ENCODE measurements around the gene HLA-DQA2.
"Not testable (repeated sequence)": the region's sequence is repeated elsewhere in the genome, so short reads cannot be mapped to it uniquely, and the experiment has no call there.

Gene HLA-DQA2

GRCh38 chr6:32741031-32741960 is at the start of gene HLA-DQA2:
Gene HLA-DQA2, plus strand, starts transcription at chr6:32741391. Its CDS starts 53 bp downstream, at chr6:32741444.
- no peak for DNase-seq

- peak; percentile 68 for DNase-seq
Measured at GRCh38 chr6:32692019-32692418, 49.2 kb upstream of the HLA-DQA2 start.

- DNase-seq, result no peak
Measured at GRCh38 chr6:32697031-32697430, 44.2 kb upstream of the HLA-DQA2 start.

GRCh38 chr6:32700391-32701040 is 40.7 kb upstream of the HLA-DQA2 start:
- DNase-seq, result peak; percentile 73

GRCh38 chr6:32703347-32703746 is 37.8 kb upstream of the HLA-DQA2 start:
- no peak for DNase-seq

- not testable (repeated sequence) for DNase-seq
Measured at GRCh38 chr6:32705164-32705563, 36.0 kb upstream of the HLA-DQA2 start.

GRCh38 chr6:32709625-32710024 is 31.6 kb upstream of the HLA-DQA2 start:
- DNase-seq, result no peak

GRCh38 chr6:32713241-32713640 is 27.9 kb upstream of the HLA-DQA2 start:
- no peak for DNase-seq

GRCh38 chr6:32716396-32716795 is 24.8 kb upstream of the HLA-DQA2 start:
- no peak for DNase-seq

- DNase-seq, result no peak
Measured at GRCh38 chr6:32718879-32719278, 22.3 kb upstream of the HLA-DQA2 start.

- no peak for DNase-seq
Measured at GRCh38 chr6:32738126-32738525, 3.1 kb upstream of the HLA-DQA2 start.

- no peak for DNase-seq
Measured at GRCh38 chr6:32742374-32742773, 1.2 kb downstream of the HLA-DQA2 start.

GRCh38 chr6:32744776-32745175 is 3.6 kb downstream of the HLA-DQA2 start:
- DNase-seq, result no peak

- not testable (repeated sequence) for DNase-seq
Measured at GRCh38 chr6:32745649-32746048, 4.5 kb downstream of the HLA-DQA2 start.

GRCh38 chr6:32752580-32752979 is 11.4 kb downstream of the HLA-DQA2 start:
- DNase-seq, result no peak

- DNase-seq, result no peak
Measured at GRCh38 chr6:32759669-32760068, 18.5 kb downstream of the HLA-DQA2 start.

GRCh38 chr6:32761072-32761471 is 19.9 kb downstream of the HLA-DQA2 start:
- DNase-seq, result no peak

GRCh38 chr6:32761548-32761947 is 20.4 kb downstream of the HLA-DQA2 start:
- no peak for DNase-seq

GRCh38 chr6:32763421-32763820 is 22.2 kb downstream of the HLA-DQA2 start, which contains the start of gene HLA-DQB2:
Gene HLA-DQB2, minus strand, starts transcription at chr6:32763532. Its CDS starts 62 bp downstream, at chr6:32763470.
- no peak for DNase-seq

GRCh38 chr6:32764048-32764447 is 22.9 kb downstream of the HLA-DQA2 start:
- DNase-seq, result no peak

- DNase-seq, result no peak
Measured at GRCh38 chr6:32772656-32773055, 31.5 kb downstream of the HLA-DQA2 start.

GRCh38 chr6:32774426-32774825 is 33.2 kb downstream of the HLA-DQA2 start:
- no peak for DNase-seq

- DNase-seq, result no peak
Measured at GRCh38 chr6:32775071-32775470, 33.9 kb downstream of the HLA-DQA2 start.

- DNase-seq, result no peak
Measured at GRCh38 chr6:32779036-32779435, 37.8 kb downstream of the HLA-DQA2 start.
